ENCODE measurements around the gene CAPN12.

Gene CAPN12

DNA sequence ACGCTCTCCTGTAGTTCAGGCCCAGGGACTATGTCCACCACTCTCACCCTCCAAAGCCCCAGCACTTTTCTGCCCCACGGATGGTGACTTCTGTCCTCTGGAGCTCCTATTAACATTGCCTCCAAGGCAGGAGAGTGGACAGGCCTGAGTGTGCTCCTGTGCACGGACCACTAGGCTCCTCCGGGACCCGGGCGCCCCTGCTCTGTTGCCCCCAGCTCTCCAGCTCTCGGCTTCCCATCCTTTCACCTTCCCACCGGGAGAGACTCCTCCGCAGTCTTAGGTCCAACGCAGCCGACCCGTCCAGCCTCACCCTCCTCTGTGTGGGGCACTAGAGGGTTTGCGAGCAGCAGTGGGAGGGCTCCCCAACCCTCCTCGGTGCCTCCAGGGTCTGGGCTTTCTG lies 30.4 kb downstream of the CAPN12 start:
- no peak for DNase-seq (ENCODE audit: low spot score)
- TF ChIP-seq, protein P1, sequence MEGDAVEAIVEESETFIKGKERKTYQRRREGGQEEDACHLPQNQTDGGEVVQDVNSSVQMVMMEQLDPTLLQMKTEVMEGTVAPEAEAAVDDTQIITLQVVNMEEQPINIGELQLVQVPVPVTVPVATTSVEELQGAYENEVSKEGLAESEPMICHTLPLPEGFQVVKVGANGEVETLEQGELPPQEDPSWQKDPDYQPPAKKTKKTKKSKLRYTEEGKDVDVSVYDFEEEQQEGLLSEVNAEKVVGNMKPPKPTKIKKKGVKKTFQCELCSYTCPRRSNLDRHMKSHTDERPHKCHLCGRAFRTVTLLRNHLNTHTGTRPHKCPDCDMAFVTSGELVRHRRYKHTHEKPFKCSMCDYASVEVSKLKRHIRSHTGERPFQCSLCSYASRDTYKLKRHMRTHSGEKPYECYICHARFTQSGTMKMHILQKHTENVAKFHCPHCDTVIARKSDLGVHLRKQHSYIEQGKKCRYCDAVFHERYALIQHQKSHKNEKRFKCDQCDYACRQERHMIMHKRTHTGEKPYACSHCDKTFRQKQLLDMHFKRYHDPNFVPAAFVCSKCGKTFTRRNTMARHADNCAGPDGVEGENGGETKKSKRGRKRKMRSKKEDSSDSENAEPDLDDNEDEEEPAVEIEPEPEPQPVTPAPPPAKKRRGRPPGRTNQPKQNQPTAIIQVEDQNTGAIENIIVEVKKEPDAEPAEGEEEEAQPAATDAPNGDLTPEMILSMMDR (IDR thresholded peaks at IDR 0.05; ENCODE audit: borderline replicate concordance, control extremely low read depth, extremely low read depth, insufficient read depth, missing control alignments): no peak
- in situ Hi-C loops (cut with MboI; ENCODE audit: low sequenced_read_pairs, unreplicated experiment): no loop called here

DNA sequence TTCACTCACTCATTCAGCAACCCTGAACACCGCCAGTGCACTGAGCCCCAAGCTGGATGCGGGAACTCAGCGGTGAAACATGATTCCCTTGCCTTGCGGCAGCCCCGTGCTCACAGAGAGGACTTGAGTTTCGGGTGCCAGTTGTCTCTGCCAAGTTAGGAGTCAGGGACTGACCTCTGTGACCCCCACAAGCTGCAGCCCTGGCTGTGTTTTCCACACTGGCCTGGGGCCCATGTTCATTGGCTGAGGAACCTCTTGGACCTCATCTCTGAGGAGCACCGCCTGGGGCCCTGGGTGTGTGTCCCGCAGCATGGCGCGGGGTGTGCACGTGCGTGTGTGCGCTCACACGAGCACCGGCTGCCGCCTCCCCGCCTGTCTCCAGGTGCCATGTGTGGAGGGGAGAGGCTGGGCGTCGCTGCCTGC lies 31.0 kb downstream of the CAPN12 start:
- in situ Hi-C loops (cut with MboI; ENCODE audit: low sequenced_read_pairs, unreplicated experiment): no loop called here
- TF ChIP-seq, protein P1 (IDR thresholded peaks at IDR 0.05; ENCODE audit: borderline replicate concordance, control extremely low read depth, extremely low read depth, insufficient read depth, missing control alignments): no peak
- no peak for DNase-seq (ENCODE audit: low spot score)

DNA sequence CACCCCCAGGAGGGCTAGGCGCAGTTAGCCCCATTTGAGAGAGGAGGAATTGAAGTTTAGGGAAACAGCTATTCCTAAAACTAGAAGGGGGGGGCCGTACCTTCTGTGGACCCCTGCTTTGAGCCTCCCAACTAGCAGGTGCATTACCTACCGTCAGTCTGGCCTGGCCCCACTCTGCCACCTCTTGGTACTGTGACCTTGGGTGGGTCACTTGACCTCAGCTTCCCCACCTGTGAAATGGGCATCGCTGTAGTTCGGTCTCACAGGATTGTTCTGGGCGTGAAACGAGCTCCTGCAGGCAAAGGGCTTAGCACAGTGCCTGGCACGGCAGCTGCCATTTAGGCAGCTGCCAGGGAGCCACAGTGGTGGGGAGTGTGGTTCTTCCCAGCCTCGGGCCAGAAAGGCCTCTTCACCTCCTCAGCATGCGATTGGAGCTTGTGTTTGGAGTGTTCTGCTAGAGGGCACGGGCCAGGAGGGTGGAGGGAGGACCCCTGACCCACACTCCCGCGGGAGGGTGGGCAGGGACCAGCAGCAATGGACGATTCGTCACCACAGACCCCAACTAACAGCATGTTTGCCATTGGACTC lies 32.0 kb downstream of the CAPN12 start:
- in situ Hi-C loops (cut with MboI; ENCODE audit: low sequenced_read_pairs, unreplicated experiment): no loop called here
- TF ChIP-seq, protein P1 (IDR thresholded peaks at IDR 0.05; ENCODE audit: borderline replicate concordance, control extremely low read depth, extremely low read depth, insufficient read depth, missing control alignments): no peak

DNA sequence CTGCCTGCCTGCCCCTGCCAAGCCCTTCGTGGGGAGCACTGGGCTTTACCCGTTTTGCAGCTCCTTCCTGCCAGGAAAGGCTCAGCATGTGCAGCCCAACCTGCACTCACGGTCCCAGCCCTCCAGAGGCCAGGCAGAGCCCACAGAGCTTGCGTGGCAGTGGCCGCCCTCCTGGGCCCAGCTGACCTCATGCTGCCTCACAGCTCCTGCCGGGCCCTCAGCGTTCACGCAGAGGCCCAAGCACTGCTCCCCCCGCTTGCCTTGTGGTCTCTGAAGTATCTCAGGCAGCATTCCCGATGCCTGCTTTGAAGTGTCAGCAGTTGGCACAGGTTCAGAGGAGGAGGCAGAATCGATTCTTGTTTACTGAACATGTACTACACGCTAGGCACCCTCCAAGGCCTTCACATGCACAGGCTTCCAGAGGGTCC lies 32.5 kb downstream of the CAPN12 start:
- in situ Hi-C loops (cut with MboI; ENCODE audit: low sequenced_read_pairs, unreplicated experiment): no loop called here
- no peak for DNase-seq (ENCODE audit: low spot score)
- TF ChIP-seq, protein P1 (IDR thresholded peaks at IDR 0.05; ENCODE audit: borderline replicate concordance, control extremely low read depth, extremely low read depth, insufficient read depth, missing control alignments): no peak

More for the DNA sequence above, 32.0 kb downstream of the CAPN12 start:
- DNase-seq (ENCODE audit: low spot score): no peak

DNA sequence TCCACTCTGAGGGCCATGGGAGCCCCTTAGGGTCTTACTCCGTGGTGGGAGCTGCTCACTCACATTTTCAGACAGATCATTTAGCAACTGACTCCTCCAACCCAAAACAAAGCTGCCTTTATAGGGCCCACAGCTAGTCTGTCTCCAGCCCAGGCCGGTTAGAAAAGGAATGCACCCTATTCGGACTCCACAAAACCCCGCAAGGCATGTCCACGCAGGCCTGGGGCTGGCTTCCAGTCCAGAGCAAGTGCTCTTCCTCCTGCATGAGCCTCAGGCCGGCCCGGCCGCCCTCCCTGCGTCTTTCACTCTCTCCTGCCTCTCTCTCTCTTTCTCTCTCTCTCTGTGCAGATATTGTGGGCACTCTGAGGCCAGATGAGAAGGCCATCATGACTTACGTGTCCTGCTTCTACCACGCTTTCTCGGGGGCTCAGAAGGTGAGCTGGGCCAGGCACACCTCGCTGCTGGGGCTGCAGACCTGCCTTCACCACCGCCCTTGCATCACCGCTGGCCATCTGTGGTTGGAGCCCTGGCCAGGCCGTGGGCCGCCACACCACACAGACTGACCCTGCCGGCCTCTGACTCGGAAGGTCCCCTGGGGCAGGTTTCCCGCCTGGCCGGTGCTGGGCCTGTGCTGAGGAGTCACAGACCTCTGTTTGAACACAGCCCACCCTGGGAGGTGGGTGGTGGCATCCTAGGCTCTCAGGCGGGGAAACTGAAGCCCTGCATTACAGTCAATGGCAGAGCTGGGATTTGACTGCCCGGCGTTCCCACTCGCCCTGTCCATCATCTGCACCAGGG lies 33.1 kb downstream of the CAPN12 start:
- in situ Hi-C loops (cut with MboI; ENCODE audit: low sequenced_read_pairs, unreplicated experiment): no loop called here
- TF ChIP-seq, protein P1 (IDR thresholded peaks at IDR 0.05; ENCODE audit: borderline replicate concordance, control extremely low read depth, extremely low read depth, insufficient read depth, missing control alignments): no peak
- DNase-seq (ENCODE audit: low spot score): no peak

DNA sequence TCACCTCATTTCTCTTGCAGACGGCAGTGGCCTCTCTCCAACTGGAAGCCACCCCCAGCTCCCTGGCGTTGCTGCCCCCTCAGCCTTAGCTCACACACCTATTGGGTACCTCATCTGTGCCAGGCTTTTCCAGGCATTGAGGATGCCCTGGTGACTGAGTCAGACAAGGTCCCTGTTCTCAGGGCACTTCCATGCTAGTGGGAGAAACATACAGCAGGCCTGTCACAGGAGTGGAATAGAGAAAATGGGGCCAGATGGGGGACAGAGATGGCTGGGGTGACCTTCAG lies 33.9 kb downstream of the CAPN12 start:
- no peak for DNase-seq (ENCODE audit: low spot score)
- in situ Hi-C loops (cut with MboI; ENCODE audit: low sequenced_read_pairs, unreplicated experiment): no loop called here
- TF ChIP-seq, protein P1 (IDR thresholded peaks at IDR 0.05; ENCODE audit: borderline replicate concordance, control extremely low read depth, extremely low read depth, insufficient read depth, missing control alignments): no peak
